ENCODE measurements around the gene EVC. TPM values are rescaled to one million over a fixed set of nuclear protein-coding genes. Genes with fewer than 3 reads are reported as not detected.
"Not testable (repeated sequence)": the region's sequence is repeated elsewhere in the genome, so short reads cannot be mapped to it uniquely, and the experiment has no call there.

EVC gene
- polyA plus RNA-seq, 2 donors, result 2.0 to 4.0 TPM

GRCh38 chr4:5810770-5811430, 99.9 kb downstream of the EVC start:
- 78 to 82% methylated on average over 12 of the region's 12 CpGs for WGBS, 2 donors

GRCh38 chr4:5812057-5812456, 101.1 kb downstream of the EVC start:
- peaks cover 6 to 25% of the 10 kb centered on the region in 2 donors for H3K36me3 ChIP-seq (ENCODE audit: control insufficient read depth in 2 of 2, insufficient read depth in 2 of 2, low read length in 1 of 2)
- not testable (repeated sequence) for H3K4me1 ChIP-seq (ENCODE audit: control insufficient read depth in 2 of 2, insufficient read depth in 2 of 2, low read length in 1 of 2); H3K9me3 ChIP-seq (ENCODE audit: control insufficient read depth in 2 of 2, insufficient read depth in 1 of 2, low read depth in 1 of 2, low read length in 1 of 2); H3K4me3 ChIP-seq (ENCODE audit: low read depth in 1 of 2, low read length in 2 of 2); H3K27ac ChIP-seq (ENCODE audit: low read depth in 2 of 2, low read length in 1 of 2); H3K27me3 ChIP-seq (ENCODE audit: control insufficient read depth in 1 of 2, insufficient read depth in 2 of 2, low read length in 2 of 2)
- WGBS, 2 donors, result 85 to 93% methylated on average over 5 of the region's 5 CpGs

More at GRCh38 chr4:5810770-5811430, 99.9 kb downstream of the EVC start:
- peaks cover 6 to 22% of the 10 kb centered on the region in 2 donors for H3K36me3 ChIP-seq (ENCODE audit: control insufficient read depth in 2 of 2, insufficient read depth in 2 of 2, low read length in 1 of 2)
- H3K4me1 ChIP-seq (ENCODE audit: control insufficient read depth in 2 of 2, insufficient read depth in 2 of 2, low read length in 1 of 2), result no peaks in the 10 kb centered on the region
- no peak overlapping the region for H3K4me3 ChIP-seq (ENCODE audit: low read depth in 1 of 2, low read length in 2 of 2)
- H3K27ac ChIP-seq (ENCODE audit: low read depth in 2 of 2, low read length in 1 of 2), result no peak overlapping the region
- no peaks in the 10 kb centered on the region for H3K27me3 ChIP-seq (ENCODE audit: control insufficient read depth in 1 of 2, insufficient read depth in 2 of 2, low read length in 2 of 2)
- H3K9me3 ChIP-seq (ENCODE audit: control insufficient read depth in 2 of 2, insufficient read depth in 1 of 2, low read depth in 1 of 2, low read length in 1 of 2), result peaks cover 0 to 3% of the 10 kb centered on the region in 2 donors

GRCh38 chr4:5812506-5813229, 101.7 kb downstream of the EVC start:
- Histone ChIP-seq H3K27ac (ENCODE audit: low read depth in 2 of 2, low read length in 1 of 2) (no peak overlapping the region), H3K9me3 (ENCODE audit: control insufficient read depth in 2 of 2, insufficient read depth in 1 of 2, low read depth in 1 of 2, low read length in 1 of 2) (peaks cover 0 to 3% of the 10 kb centered on the region in 2 donors), H3K4me3 (ENCODE audit: low read depth in 1 of 2, low read length in 2 of 2) (no peak overlapping the region), H3K27me3 (ENCODE audit: control insufficient read depth in 1 of 2, insufficient read depth in 2 of 2, low read length in 2 of 2) (no peaks in the 10 kb centered on the region), H3K4me1 (ENCODE audit: control insufficient read depth in 2 of 2, insufficient read depth in 2 of 2, low read length in 1 of 2) (no peaks in the 10 kb centered on the region), H3K36me3 (ENCODE audit: control insufficient read depth in 2 of 2, insufficient read depth in 2 of 2, low read length in 1 of 2) (peaks cover 6 to 25% of the 10 kb centered on the region in 2 donors)
- 74 to 78% methylated on average over 9 of the region's 9 CpGs for WGBS, 2 donors

- Histone ChIP-seq H3K27ac (ENCODE audit: low read depth in 2 of 2, low read length in 1 of 2) (no peak overlapping the region), H3K36me3 (ENCODE audit: control insufficient read depth in 2 of 2, insufficient read depth in 2 of 2, low read length in 1 of 2) (peaks cover 6 to 20% of the 10 kb centered on the region in 2 donors), H3K9me3 (ENCODE audit: control insufficient read depth in 2 of 2, insufficient read depth in 1 of 2, low read depth in 1 of 2, low read length in 1 of 2) (peaks cover 0 to 3% of the 10 kb centered on the region in 2 donors), H3K27me3 (ENCODE audit: control insufficient read depth in 1 of 2, insufficient read depth in 2 of 2, low read length in 2 of 2) (no peaks in the 10 kb centered on the region), H3K4me3 (ENCODE audit: low read depth in 1 of 2, low read length in 2 of 2) (no peak overlapping the region), H3K4me1 (ENCODE audit: control insufficient read depth in 2 of 2, insufficient read depth in 2 of 2, low read length in 1 of 2) (no peaks in the 10 kb centered on the region)
- 85 to 90% methylated on average over 7 of the region's 7 CpGs for WGBS, 2 donors
Measured at GRCh38 chr4:5813882-5814255, 102.9 kb downstream of the EVC start.

- 89 to 93% methylated on average over 6 of the region's 6 CpGs for WGBS, 2 donors
- Histone ChIP-seq H3K27ac (ENCODE audit: low read depth in 2 of 2, low read length in 1 of 2) (no peak overlapping the region), H3K4me1 (ENCODE audit: control insufficient read depth in 2 of 2, insufficient read depth in 2 of 2, low read length in 1 of 2) (no peaks in the 10 kb centered on the region), H3K4me3 (ENCODE audit: low read depth in 1 of 2, low read length in 2 of 2) (no peak overlapping the region), H3K27me3 (ENCODE audit: control insufficient read depth in 1 of 2, insufficient read depth in 2 of 2, low read length in 2 of 2) (no peaks in the 10 kb centered on the region), H3K36me3 (ENCODE audit: control insufficient read depth in 2 of 2, insufficient read depth in 2 of 2, low read length in 1 of 2) (peaks cover 3 to 16% of the 10 kb centered on the region in 2 donors), H3K9me3 (ENCODE audit: control insufficient read depth in 2 of 2, insufficient read depth in 1 of 2, low read depth in 1 of 2, low read length in 1 of 2) (peaks cover 0 to 3% of the 10 kb centered on the region in 2 donors)
Measured at GRCh38 chr4:5814421-5814820, 103.4 kb downstream of the EVC start.

GRCh38 chr4:5815641-5816040, 104.6 kb downstream of the EVC start:
- H3K9me3 ChIP-seq (ENCODE audit: control insufficient read depth in 2 of 2, insufficient read depth in 1 of 2, low read depth in 1 of 2, low read length in 1 of 2), result no peaks in the 10 kb centered on the region
- 89 to 92% methylated on average over 5 of the region's 5 CpGs for WGBS, 2 donors
- H3K4me1 ChIP-seq (ENCODE audit: control insufficient read depth in 2 of 2, insufficient read depth in 2 of 2, low read length in 1 of 2), result no peaks in the 10 kb centered on the region
- H3K4me3 ChIP-seq (ENCODE audit: low read depth in 1 of 2, low read length in 2 of 2), result no peak overlapping the region
- H3K36me3 ChIP-seq (ENCODE audit: control insufficient read depth in 2 of 2, insufficient read depth in 2 of 2, low read length in 1 of 2), result peaks cover 3 to 13% of the 10 kb centered on the region in 2 donors
- no peak overlapping the region for H3K27ac ChIP-seq (ENCODE audit: low read depth in 2 of 2, low read length in 1 of 2)
- no peaks in the 10 kb centered on the region for H3K27me3 ChIP-seq (ENCODE audit: control insufficient read depth in 1 of 2, insufficient read depth in 2 of 2, low read length in 2 of 2)

GRCh38 chr4:5816101-5816500, 105.1 kb downstream of the EVC start:
- H3K9me3 ChIP-seq (ENCODE audit: control insufficient read depth in 2 of 2, insufficient read depth in 1 of 2, low read depth in 1 of 2, low read length in 1 of 2), result no peaks in the 10 kb centered on the region
- H3K36me3 ChIP-seq (ENCODE audit: control insufficient read depth in 2 of 2, insufficient read depth in 2 of 2, low read length in 1 of 2), result peaks cover 3 to 12% of the 10 kb centered on the region in 2 donors
- H3K4me1 ChIP-seq (ENCODE audit: control insufficient read depth in 2 of 2, insufficient read depth in 2 of 2, low read length in 1 of 2), result no peaks in the 10 kb centered on the region
- no peaks in the 10 kb centered on the region for H3K27me3 ChIP-seq (ENCODE audit: control insufficient read depth in 1 of 2, insufficient read depth in 2 of 2, low read length in 2 of 2)
- H3K4me3 ChIP-seq (ENCODE audit: low read depth in 1 of 2, low read length in 2 of 2), result no peak overlapping the region
- no peak overlapping the region for H3K27ac ChIP-seq (ENCODE audit: low read depth in 2 of 2, low read length in 1 of 2)
- WGBS, 2 donors, result 80 to 84% methylated on average over 8 of the region's 8 CpGs

- no peaks in the 10 kb centered on the region for H3K9me3 ChIP-seq (ENCODE audit: control insufficient read depth in 2 of 2, insufficient read depth in 1 of 2, low read depth in 1 of 2, low read length in 1 of 2)
- H3K4me3 ChIP-seq (ENCODE audit: low read depth in 1 of 2, low read length in 2 of 2), result no peak overlapping the region
- H3K4me1 ChIP-seq (ENCODE audit: control insufficient read depth in 2 of 2, insufficient read depth in 2 of 2, low read length in 1 of 2), result no peaks in the 10 kb centered on the region
- 88 to 91% methylated on average over 12 of the region's 12 CpGs for WGBS, 2 donors
- no peaks in the 10 kb centered on the region for H3K27me3 ChIP-seq (ENCODE audit: control insufficient read depth in 1 of 2, insufficient read depth in 2 of 2, low read length in 2 of 2)
- H3K36me3 ChIP-seq (ENCODE audit: control insufficient read depth in 2 of 2, insufficient read depth in 2 of 2, low read length in 1 of 2), result peaks cover 3 to 12% of the 10 kb centered on the region in 2 donors
- no peak overlapping the region for H3K27ac ChIP-seq (ENCODE audit: low read depth in 2 of 2, low read length in 1 of 2)
Measured at GRCh38 chr4:5816851-5817375, 105.9 kb downstream of the EVC start.

- Histone ChIP-seq H3K27ac (ENCODE audit: low read depth in 2 of 2, low read length in 1 of 2) (no peak overlapping the region), H3K4me3 (ENCODE audit: low read depth in 1 of 2, low read length in 2 of 2) (no peak overlapping the region), H3K27me3 (ENCODE audit: control insufficient read depth in 1 of 2, insufficient read depth in 2 of 2, low read length in 2 of 2) (no peaks in the 10 kb centered on the region), H3K4me1 (ENCODE audit: control insufficient read depth in 2 of 2, insufficient read depth in 2 of 2, low read length in 1 of 2) (no peaks in the 10 kb centered on the region), H3K36me3 (ENCODE audit: control insufficient read depth in 2 of 2, insufficient read depth in 2 of 2, low read length in 1 of 2) (peaks cover 0 to 3% of the 10 kb centered on the region in 2 donors), H3K9me3 (ENCODE audit: control insufficient read depth in 2 of 2, insufficient read depth in 1 of 2, low read depth in 1 of 2, low read length in 1 of 2) (no peaks in the 10 kb centered on the region)
- 75 to 77% methylated on average over 18 of the region's 18 CpGs for WGBS, 2 donors
Measured at GRCh38 chr4:5821665-5822358, 110.8 kb downstream of the EVC start.

Measured in esophagus (tissue), 2 donors.